Endothelial cell of umbilical vein (primary cell): ENCODE results near the gene SEZ6L.

Experiments
- CTCF ChIP-seq, 2 donors: IDR thresholded peaks; 1 replicate in 1 of 2; 2 replicates in 1 of 2; pipeline ENCODE4 v1.5.1; 2011; ENCODE audit warnings: low read length in 2 of 2, mild to moderate bottlenecking in 2 of 2, moderate library complexity in 2 of 2, control low read depth in 1 of 2, inconsistent platforms in 1 of 2, low read depth in 1 of 2; ENCODE audit not compliant: insufficient read depth in 1 of 2; ENCODE audit errors: extremely low read depth in 1 of 2
- POLR2A ChIP-seq: IDR thresholded peaks from 2 replicates; pipeline ENCODE4 v1.6.1; 2012; ENCODE audit warnings: low read depth, mild to moderate bottlenecking, control low read depth, low read length
- POLR2AphosphoS5 ChIP-seq: IDR thresholded peaks from 2 replicates; pipeline ENCODE4 v1.6.1; 2012; ENCODE audit warnings: low read depth, mild to moderate bottlenecking, control low read depth, low read length, moderate library complexity; ENCODE audit not compliant: insufficient read depth

GRCh38 chr22:26324150-26324549, 154.9 kb downstream of the SEZ6L start:
- no peak for TF ChIP-seq POLR2A
- no peak for TF ChIP-seq CTCF (IDR thresholded peaks at IDR 0.05; ENCODE audit: extremely low read depth in 1 of 2, insufficient read depth in 1 of 2, low read depth in 1 of 2, low read length in 2 of 2)
- TF ChIP-seq POLR2AphosphoS5, result no peak
